Liver (tissue), 9 donors: Measurements from ENCODE around the gene TRMT10B. TPM values are rescaled to one million over a fixed set of nuclear protein-coding genes. Genes with fewer than 3 reads are reported as not detected.

Experiments
- DNase-seq: peaks from one replicate; pipeline ENCODE4 v3.0.0-alpha.2; 2017; ENCODE audit warnings: low spot score
- H3K27ac ChIP-seq, 2 donors: one replicate each; pipeline ENCODE4 v1.7.0; 2013; ENCODE audit warnings: inconsistent platforms in 2 of 2, low read length in 2 of 2, control low read depth in 1 of 2, low read depth in 1 of 2, mild to moderate bottlenecking in 1 of 2
- H3K27me3 ChIP-seq, 4 donors: one replicate each; pipeline versions ENCODE4 v1.6.1 to v1.7.0; 2013; ENCODE audit warnings: low read length in 3 of 4, inconsistent platforms in 1 of 4, mild to moderate bottlenecking in 1 of 4, moderate library complexity in 1 of 4; ENCODE audit not compliant: control insufficient read depth in 4 of 4, insufficient read depth in 4 of 4
- H3K36me3 ChIP-seq, 4 donors: one replicate each; pipeline versions ENCODE4 v1.6.1 to v1.7.0; 2013; ENCODE audit warnings: low read length in 3 of 4, mild to moderate bottlenecking in 3 of 4, low read depth in 1 of 4, moderate library complexity in 1 of 4; ENCODE audit not compliant: control insufficient read depth in 4 of 4, insufficient read depth in 3 of 4
- H3K4me1 ChIP-seq, 4 donors: one replicate each; pipeline versions ENCODE4 v1.6.1 to v1.7.0; 2013; ENCODE audit warnings: low read length in 3 of 4, mild to moderate bottlenecking in 3 of 4, moderate library complexity in 1 of 4; ENCODE audit not compliant: control insufficient read depth in 4 of 4, insufficient read depth in 4 of 4
- H3K4me3 ChIP-seq, 3 donors: one replicate each; pipeline versions ENCODE4 v1.6.1 to v1.7.0; 2013; ENCODE audit warnings: low read length in 3 of 3, control low read depth in 1 of 3, low read depth in 1 of 3, mild to moderate bottlenecking in 1 of 3
- H3K9ac ChIP-seq, 2 donors: one replicate each; pipeline ENCODE4 v1.7.0; 2013; ENCODE audit warnings: low read length in 2 of 2, mild to moderate bottlenecking in 2 of 2, moderate library complexity in 2 of 2, control low read depth in 1 of 2, low read depth in 1 of 2
- H3K9me3 ChIP-seq, 4 donors: one replicate each; pipeline versions ENCODE4 v1.6.1 to v1.7.0; 2013; ENCODE audit warnings: low read length in 3 of 4; ENCODE audit not compliant: control insufficient read depth in 4 of 4
- EGR1 ChIP-seq, 2 donors: IDR thresholded peaks; 2 replicates each; pipeline ENCODE4 v1.6.1; 2016 to 2018; ENCODE audit warnings: antibody characterized with exemption in 2 of 2, low read depth in 2 of 2
- FOXA1 ChIP-seq: IDR thresholded peaks from 2 replicates; pipeline ENCODE4 v1.6.1; 2016; ENCODE audit warnings: antibody characterized with exemption
- FOXA2 ChIP-seq: IDR thresholded peaks from 2 replicates; pipeline ENCODE4 v1.6.1; 2016; ENCODE audit warnings: antibody characterized with exemption
- GABPA ChIP-seq, 2 donors: IDR thresholded peaks in 1 of 2; conservative IDR thresholded peaks in 1 of 2; 2 replicates each; pipeline ENCODE4 v1.6.1; 2016; ENCODE audit warnings: antibody characterized with exemption in 2 of 2, mild to moderate bottlenecking in 1 of 2, moderate library complexity in 1 of 2
- HNF4A ChIP-seq, 2 donors: conservative IDR thresholded peaks; 2 replicates each; pipeline ENCODE4 v1.6.1; 2016; ENCODE audit warnings: antibody characterized with exemption in 2 of 2, mild to moderate bottlenecking in 2 of 2
- HNF4G ChIP-seq: IDR thresholded peaks from 2 replicates; pipeline ENCODE4 v1.6.1; 2016; ENCODE audit warnings: antibody characterized with exemption
- JUND ChIP-seq, 2 donors: IDR thresholded peaks; 2 replicates each; pipeline ENCODE4 v1.6.1; 2016; ENCODE audit warnings: antibody characterized with exemption in 2 of 2
- MAX ChIP-seq: IDR thresholded peaks from 2 replicates; pipeline ENCODE4 v1.6.1; 2016; ENCODE audit warnings: antibody characterized with exemption
- NR2F2 ChIP-seq: IDR thresholded peaks from 2 replicates; pipeline ENCODE4 v1.6.1; 2016; ENCODE audit warnings: antibody characterized with exemption
- RAD21 ChIP-seq, 2 donors: IDR thresholded peaks; 2 replicates each; pipeline ENCODE4 v1.6.1; 2016; ENCODE audit warnings: antibody characterized with exemption in 2 of 2, mild to moderate bottlenecking in 2 of 2
- RXRA ChIP-seq, 2 donors: IDR thresholded peaks; 2 replicates each; pipeline ENCODE4 v1.6.1; 2017 to 2018; ENCODE audit warnings: antibody characterized with exemption in 2 of 2, mild to moderate bottlenecking in 1 of 2
- SP1 ChIP-seq: IDR thresholded peaks from 2 replicates; pipeline ENCODE4 v1.6.1; 2018; ENCODE audit warnings: antibody characterized with exemption, mild to moderate bottlenecking
- TAF1 ChIP-seq: conservative IDR thresholded peaks from 2 replicates; pipeline ENCODE4 v1.6.1; 2016; ENCODE audit warnings: antibody characterized with exemption, mild to moderate bottlenecking
- YY1 ChIP-seq: IDR thresholded peaks from 2 replicates; pipeline ENCODE4 v1.6.1; 2016; ENCODE audit warnings: antibody characterized with exemption, mild to moderate bottlenecking
- ZBTB33 ChIP-seq: IDR thresholded peaks from 2 replicates; pipeline ENCODE4 v1.6.1; 2016; ENCODE audit warnings: antibody characterized with exemption
- WGBS: extraction: QIAGEN DNeasy Blood & Tissue Kit; methylation state at CpG from one replicate; pipeline ENCODE4 v1.1.7; 2013; 5-methylcytosine and 5-hydroxymethylcytosine counted together
- polyA plus RNA-seq, 2 donors: library from polyadenylated mRNA; stranded (reverse) in 1 of 2; unstranded in 1 of 2; fragments of 200-250 nt in 1 of 2; fragments of >200 nt in 1 of 2; fragmentation: Nextera tagmentation in 1 of 2; extraction: Ambion mirVana in 1 of 2; gene quantifications; one replicate each; pipeline versions ENCODE4 v1.2.1 to v1.2.3, GENCODE V29; 2013 to 2015
- total RNA-seq, 2 donors: library from RNA; depleted of rRNA; stranded (reverse); fragments of >200 nt; gene quantifications; one replicate each; pipeline ENCODE4 v1.2.3, GENCODE V29; 2014
- TF ChIP-seq, protein P1 (sequence below): fragments of 150-350 bp; IDR thresholded peaks from 2 replicates; pipeline ENCODE4 v1.5.1; 2017; ENCODE audit warnings: improper control_type of control experiment, low read depth, low read length; ENCODE audit not compliant: missing input control
- TF ChIP-seq, protein P2 (sequence below): IDR thresholded peaks from 2 replicates; pipeline ENCODE4 v1.6.1; 2016; ENCODE audit warnings: antibody characterized with exemption, mild to moderate bottlenecking
- TF ChIP-seq, protein P3 (sequence below): IDR thresholded peaks from 2 replicates; pipeline ENCODE4 v1.6.1; 2016; ENCODE audit warnings: antibody characterized with exemption
- donor health status: healthy.
- donor health status: healthy.
- donor health status: healthy.
- donor health status: healthy.
- donor health status: healthy.

The TRMT10B gene, protein sequence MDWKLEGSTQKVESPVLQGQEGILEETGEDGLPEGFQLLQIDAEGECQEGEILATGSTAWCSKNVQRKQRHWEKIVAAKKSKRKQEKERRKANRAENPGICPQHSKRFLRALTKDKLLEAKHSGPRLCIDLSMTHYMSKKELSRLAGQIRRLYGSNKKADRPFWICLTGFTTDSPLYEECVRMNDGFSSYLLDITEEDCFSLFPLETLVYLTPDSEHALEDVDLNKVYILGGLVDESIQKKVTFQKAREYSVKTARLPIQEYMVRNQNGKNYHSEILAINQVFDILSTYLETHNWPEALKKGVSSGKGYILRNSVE
- total RNA-seq (1 to 10 TPM; 2.0 to 2.1 TPM), polyA plus RNA-seq (1 to 10 TPM; 1.9 to 3.9 TPM)

DNA sequence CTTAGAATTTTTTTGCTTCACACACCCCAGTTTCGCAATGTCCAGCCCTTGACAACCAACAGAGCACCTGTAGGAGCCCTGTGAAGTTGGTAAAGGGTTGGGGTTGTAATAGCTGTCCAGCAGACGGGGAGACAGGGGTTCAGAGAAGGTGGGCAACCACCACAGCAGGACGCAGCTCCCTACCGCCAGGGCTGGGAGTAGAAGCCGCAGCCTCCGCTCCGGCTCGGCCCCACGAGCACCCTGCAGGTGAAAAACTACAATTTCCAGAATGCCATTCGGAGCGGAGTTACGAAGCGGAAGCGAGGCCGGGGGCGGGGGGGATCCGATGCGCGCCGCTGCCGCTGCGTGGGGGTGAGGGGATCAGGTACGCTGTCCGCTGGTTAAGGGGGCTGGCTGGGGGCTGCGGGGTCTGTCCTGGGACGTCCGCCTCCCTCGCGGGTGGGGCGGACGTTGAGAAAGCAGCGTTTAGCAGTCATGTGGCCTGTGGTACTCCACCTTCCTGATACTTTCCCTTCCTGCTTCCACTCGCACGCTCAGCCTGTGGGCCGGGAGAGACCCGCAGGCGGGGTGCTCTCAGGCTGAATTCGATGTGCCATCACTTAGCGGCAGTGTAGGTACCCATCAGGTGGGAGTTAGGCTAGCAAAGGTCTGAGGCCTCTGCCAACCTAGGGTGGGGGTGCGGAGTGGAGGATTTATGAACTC is at the start of gene TRMT10B:
Gene TRMT10B, plus strand, starts transcription at position 317 of the 702 bp plus-strand sequence. CDS start 8,127 bp downstream, outside the sequence.
- peak; percentile 68 for DNase-seq
- TF ChIP-seq, protein P1, sequence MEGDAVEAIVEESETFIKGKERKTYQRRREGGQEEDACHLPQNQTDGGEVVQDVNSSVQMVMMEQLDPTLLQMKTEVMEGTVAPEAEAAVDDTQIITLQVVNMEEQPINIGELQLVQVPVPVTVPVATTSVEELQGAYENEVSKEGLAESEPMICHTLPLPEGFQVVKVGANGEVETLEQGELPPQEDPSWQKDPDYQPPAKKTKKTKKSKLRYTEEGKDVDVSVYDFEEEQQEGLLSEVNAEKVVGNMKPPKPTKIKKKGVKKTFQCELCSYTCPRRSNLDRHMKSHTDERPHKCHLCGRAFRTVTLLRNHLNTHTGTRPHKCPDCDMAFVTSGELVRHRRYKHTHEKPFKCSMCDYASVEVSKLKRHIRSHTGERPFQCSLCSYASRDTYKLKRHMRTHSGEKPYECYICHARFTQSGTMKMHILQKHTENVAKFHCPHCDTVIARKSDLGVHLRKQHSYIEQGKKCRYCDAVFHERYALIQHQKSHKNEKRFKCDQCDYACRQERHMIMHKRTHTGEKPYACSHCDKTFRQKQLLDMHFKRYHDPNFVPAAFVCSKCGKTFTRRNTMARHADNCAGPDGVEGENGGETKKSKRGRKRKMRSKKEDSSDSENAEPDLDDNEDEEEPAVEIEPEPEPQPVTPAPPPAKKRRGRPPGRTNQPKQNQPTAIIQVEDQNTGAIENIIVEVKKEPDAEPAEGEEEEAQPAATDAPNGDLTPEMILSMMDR, result peak; percentile 11
- no peak for TF ChIP-seq HNF4A (conservative IDR thresholded peaks at IDR 0.05)
- TF ChIP-seq TAF1, result no peak
- TF ChIP-seq NR2F2, result no peak
- TF ChIP-seq YY1, result peak; percentile 13
- TF ChIP-seq EGR1 (IDR thresholded peaks at IDR 0.05; ENCODE audit: low read depth in 2 of 2), result no peak
- TF ChIP-seq FOXA2, result no peak
- TF ChIP-seq RXRA (IDR thresholded peaks at IDR 0.05), result no peak
- TF ChIP-seq, protein P2, sequence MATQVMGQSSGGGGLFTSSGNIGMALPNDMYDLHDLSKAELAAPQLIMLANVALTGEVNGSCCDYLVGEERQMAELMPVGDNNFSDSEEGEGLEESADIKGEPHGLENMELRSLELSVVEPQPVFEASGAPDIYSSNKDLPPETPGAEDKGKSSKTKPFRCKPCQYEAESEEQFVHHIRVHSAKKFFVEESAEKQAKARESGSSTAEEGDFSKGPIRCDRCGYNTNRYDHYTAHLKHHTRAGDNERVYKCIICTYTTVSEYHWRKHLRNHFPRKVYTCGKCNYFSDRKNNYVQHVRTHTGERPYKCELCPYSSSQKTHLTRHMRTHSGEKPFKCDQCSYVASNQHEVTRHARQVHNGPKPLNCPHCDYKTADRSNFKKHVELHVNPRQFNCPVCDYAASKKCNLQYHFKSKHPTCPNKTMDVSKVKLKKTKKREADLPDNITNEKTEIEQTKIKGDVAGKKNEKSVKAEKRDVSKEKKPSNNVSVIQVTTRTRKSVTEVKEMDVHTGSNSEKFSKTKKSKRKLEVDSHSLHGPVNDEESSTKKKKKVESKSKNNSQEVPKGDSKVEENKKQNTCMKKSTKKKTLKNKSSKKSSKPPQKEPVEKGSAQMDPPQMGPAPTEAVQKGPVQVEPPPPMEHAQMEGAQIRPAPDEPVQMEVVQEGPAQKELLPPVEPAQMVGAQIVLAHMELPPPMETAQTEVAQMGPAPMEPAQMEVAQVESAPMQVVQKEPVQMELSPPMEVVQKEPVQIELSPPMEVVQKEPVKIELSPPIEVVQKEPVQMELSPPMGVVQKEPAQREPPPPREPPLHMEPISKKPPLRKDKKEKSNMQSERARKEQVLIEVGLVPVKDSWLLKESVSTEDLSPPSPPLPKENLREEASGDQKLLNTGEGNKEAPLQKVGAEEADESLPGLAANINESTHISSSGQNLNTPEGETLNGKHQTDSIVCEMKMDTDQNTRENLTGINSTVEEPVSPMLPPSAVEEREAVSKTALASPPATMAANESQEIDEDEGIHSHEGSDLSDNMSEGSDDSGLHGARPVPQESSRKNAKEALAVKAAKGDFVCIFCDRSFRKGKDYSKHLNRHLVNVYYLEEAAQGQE, result peak; percentile 31
- TF ChIP-seq HNF4G, result no peak
- TF ChIP-seq ZBTB33, result no peak
- TF ChIP-seq, protein P3, sequence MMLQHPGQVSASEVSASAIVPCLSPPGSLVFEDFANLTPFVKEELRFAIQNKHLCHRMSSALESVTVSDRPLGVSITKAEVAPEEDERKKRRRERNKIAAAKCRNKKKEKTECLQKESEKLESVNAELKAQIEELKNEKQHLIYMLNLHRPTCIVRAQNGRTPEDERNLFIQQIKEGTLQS, result no peak
- TF ChIP-seq JUND (IDR thresholded peaks at IDR 0.05), result no peak
- TF ChIP-seq FOXA1, result no peak
- peak; percentile 30 to 83 for TF ChIP-seq GABPA (IDR thresholded peaks at IDR 0.05 in 1 of 2, conservative IDR thresholded peaks at IDR 0.05 in 1 of 2)
- no peak for TF ChIP-seq SP1
- TF ChIP-seq RAD21 (IDR thresholded peaks at IDR 0.05), result peak in 1 of 2 donors; percentile 14
- no peak for TF ChIP-seq MAX
- Histone ChIP-seq H3K9me3 (no peaks in the 10 kb centered on the region), H3K36me3 (no peaks in the 10 kb centered on the region), H3K4me3 (peak within 1 kb of the TSS; percentile 74 to 99 (median 75)), H3K9ac (peak within 1 kb of the TSS; percentile 17 to 90), H3K4me1 (peaks cover 2 to 13% (median 8%) of the 10 kb centered on the region in 4 donors), H3K27me3 (no peaks in the 10 kb centered on the region), H3K27ac (peak within 1 kb of the TSS; percentile 42 to 83)
- 2% methylated on average over 40 of the region's 40 CpGs for WGBS
